Stimulated activated CD4-positive, alpha-beta T cell treated with anti-CD3 and anti-CD28 coated beads, TNF-alpha, amount 100 ng/mL, for 24 hours (primary cell): Measurements from ENCODE around the gene SSR4.
"Not testable (repeated sequence)": the region's sequence is repeated elsewhere in the genome, so short reads cannot be mapped to it uniquely, and the experiment has no call there.

Source experiments
- DNase-seq, 3 experiments: peaks; one replicate each; pipeline ENCODE4 v3.0.0-alpha.2; 2020; ENCODE audit warnings: low read depth in 3 of 3

The SSR4 gene

DNA sequence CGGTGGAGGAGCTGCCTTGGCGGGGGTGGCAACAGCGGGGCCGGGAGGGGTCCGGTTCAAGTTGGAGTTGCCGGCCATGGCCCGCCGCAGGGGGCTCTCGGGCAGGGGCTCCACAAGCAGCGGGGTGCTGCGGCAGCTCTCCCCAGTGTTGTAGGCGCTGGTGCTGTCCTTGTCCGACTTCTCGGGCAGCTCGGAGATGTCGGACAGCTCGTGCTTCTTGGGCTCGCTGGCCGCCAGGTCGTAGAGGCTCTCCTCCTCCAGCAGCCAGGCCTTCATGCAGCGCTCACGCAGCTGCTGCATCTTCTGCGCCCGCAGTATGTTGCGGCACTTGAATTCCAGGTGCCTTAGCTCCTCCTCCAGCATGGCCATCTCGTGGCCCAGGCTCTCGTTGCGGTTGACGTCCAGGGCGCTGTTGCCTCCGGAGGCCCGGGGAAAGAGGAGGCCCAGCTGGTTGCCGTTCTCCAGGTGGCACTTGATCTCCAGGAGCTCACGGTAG lies 9.7 kb downstream of the SSR4 start:
- DNase-seq = no peak

DNA sequence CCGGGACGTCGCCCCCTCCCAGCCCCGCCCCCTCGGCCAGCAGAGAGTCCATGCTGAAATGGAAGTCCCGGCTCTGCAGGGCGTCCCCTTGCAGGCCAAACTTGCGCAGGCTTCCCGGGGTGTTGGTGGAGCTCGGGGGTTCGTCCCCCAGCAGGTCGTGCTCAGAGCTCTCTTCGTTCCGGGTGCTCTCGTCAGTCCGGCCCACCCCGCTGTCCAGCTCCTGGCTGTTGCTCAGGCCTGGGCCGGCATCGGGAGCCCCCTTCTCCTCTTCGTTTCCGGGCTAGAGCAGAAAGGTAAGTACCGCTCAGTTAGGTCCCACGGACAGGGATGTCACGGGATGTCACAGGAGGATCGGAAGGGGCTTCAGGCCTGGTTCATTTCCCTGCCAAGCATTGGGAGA lies 10.2 kb downstream of the SSR4 start:
- DNase-seq = no peak

DNA sequence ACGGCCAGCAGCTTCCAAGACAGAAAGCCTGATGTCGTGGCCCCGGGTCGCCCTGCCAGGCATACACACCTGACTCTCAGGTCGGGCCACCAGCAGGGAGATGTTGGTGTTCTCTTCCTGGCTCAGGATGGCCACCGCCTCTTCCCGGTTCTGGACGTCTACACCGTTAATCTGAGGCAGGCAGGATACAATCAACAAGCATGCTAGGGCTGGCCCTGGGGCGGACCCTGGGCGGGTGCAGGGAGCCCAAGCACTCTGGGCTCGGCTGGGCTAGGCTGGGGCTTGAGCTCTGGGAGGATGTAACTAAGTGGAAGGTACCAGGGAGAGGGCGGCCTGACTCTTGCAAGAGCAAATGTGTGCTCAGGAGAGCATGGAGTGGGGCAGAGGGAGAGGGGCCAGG lies 11.0 kb downstream of the SSR4 start:
- DNase-seq = no peak

DNA sequence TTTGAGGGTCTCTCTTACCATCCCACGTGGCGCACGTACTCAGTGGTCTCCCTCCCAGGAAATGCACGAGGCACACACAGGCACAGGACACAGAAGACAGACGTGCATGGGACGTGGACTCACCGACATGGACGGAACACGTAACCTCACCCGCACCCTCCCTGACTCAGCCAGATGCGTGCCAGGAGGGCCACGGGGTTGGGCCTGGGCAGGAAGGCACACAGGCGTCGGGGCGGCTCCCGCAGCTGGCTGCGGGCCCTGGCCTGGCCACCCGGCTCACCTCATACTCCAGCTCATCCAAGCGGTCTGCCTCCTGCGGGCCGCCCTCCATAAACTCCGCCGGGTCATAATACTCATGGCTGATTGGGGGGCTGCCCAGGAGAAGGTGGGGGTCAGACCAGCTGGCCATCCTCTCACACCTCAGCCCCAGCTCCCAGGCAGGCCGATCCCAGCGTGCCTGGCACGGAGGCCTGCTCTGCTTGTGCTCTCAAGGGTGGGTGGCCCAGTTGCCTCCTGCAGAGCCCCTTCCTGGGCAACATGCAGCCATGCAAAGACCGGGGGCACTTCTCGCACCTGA lies 12.6 kb downstream of the SSR4 start:
- no peak for DNase-seq

- DNase-seq = no peak
Measured at GRCh38 chrX:153807976-153808375, 13.5 kb downstream of the SSR4 start.

GRCh38 chrX:153812220-153812619 lies 17.8 kb downstream of the SSR4 start:
- no peak for DNase-seq

GRCh38 chrX:153813161-153813560 lies 18.7 kb downstream of the SSR4 start:
- no peak for DNase-seq

DNA sequence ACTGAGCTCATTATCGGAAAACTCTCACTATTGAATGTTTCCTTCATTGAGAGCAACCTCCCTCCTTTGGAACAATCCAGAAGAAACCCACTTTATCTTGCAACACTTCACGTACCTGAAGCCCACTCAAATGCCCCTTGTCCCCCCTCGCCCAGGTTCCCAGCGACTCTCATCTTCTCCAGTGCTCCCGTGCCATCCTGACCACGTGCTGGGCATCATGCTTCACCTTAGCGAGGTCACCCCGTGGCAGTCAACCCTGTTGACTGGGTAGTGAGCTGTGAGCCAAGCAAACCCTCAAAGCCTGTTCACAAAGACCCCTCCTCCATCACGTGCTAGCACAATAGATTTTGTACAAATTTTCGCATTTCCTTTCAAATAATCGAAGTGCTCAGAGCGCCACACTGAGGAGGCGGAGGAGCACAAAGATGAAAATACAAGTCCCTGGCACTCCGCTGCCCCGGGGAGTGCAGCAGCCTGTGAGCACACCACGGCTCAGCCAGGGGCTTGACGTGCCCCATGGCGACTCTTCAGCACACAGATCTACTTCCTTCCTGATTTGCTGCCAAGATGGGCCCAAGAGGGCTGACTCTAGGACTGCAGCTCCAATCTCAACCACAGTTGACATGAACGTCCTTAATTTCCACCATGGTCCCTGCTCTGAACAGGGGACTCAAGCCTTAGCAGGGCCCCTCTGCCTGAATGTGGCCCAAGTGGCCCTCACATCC lies 20.3 kb downstream of the SSR4 start:
- DNase-seq = no peak

GRCh38 chrX:153816831-153817690 lies 22.6 kb downstream of the SSR4 start:
- DNase-seq = peak in 1 of 3 experiments; percentile 38

DNA sequence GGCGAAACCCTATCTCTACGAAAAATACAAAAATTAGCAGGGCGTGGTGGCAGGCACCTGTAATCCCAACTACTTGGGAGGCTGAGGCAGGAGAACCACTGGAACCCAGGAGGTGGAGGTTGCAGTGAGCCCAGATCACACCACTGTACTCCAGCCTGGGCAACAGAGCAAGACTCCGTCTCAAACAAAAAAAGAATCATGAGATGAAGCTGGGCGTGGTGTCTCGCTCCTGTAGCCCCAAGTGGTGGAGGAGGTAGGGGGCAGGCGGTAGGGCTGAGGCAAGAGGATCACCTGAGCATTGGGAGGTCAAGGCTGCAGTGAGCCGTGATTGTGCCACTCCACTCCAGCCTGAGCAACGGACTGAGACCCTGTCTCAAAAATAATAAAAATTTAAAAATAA lies 23.6 kb downstream of the SSR4 start:
- not testable (repeated sequence) for DNase-seq

GRCh38 chrX:153818571-153819383 lies 24.3 kb downstream of the SSR4 start:
- DNase-seq = peak in 1 of 3 experiments; percentile 51

DNA sequence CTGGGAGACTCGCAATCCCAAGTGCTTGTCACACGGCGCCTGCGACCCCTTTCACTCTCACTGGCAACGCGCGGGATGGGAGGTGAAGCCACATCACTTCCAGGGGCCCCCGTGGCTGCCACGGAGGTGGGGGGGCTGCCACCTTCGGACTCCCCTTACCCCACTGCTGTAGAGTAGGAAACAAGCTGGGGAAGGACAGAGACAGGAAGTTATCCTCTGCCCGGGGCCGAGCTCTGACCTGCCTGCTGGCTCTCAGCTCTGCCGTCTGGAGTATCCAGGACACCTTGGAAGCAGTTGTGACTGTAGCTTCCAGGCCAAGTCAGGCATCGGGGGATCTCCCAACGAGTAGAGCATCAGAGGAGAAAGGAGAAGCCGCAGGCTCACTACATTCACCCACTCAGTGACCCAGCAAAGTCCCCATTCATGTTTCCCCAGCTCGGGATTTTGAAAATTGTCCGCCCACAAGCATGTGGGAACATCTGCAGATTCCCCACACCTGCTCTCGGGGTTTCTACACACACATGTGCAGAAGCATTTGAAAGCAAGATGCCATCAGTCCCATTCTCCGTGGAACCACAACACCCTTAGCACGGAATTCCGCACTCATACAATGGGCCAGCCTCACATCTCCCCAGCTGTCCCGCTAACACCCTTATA lies 25.0 kb downstream of the SSR4 start:
- no peak for DNase-seq

- DNase-seq = no peak
Measured at GRCh38 chrX:153820601-153821000, 26.1 kb downstream of the SSR4 start.

- DNase-seq = no peak
Measured at GRCh38 chrX:153821066-153821465, 26.6 kb downstream of the SSR4 start.

GRCh38 chrX:153824348-153824747 lies 29.9 kb downstream of the SSR4 start:
- DNase-seq = no peak

- no peak for DNase-seq
Measured at GRCh38 chrX:153825042-153825441, 30.6 kb downstream of the SSR4 start.

DNA sequence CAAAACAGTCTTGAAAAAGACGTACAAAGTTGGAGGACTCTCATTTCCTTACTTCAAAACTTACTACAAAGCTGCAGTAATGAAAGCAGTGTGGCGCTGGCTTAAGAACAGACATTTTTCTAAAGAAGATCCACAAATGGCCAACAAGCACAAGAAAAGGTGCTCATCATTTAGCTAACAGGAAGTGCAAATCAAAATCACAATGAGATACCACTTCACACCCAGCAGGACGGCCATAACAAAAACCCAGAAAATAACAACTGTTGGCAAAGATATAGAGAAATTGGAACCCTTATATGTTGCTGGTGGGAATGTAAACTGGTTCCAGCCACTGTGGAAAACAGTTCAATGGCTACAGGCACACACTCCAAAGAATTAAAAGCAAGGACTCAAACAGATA lies 32.5 kb downstream of the SSR4 start:
- DNase-seq = no peak

- DNase-seq = no peak
Measured at GRCh38 chrX:153827903-153828302, 33.4 kb downstream of the SSR4 start.

- no peak for DNase-seq
Measured at GRCh38 chrX:153828308-153828707, 33.8 kb downstream of the SSR4 start.

- DNase-seq = no peak
Measured at GRCh38 chrX:153828723-153829548, 34.5 kb downstream of the SSR4 start.

DNA sequence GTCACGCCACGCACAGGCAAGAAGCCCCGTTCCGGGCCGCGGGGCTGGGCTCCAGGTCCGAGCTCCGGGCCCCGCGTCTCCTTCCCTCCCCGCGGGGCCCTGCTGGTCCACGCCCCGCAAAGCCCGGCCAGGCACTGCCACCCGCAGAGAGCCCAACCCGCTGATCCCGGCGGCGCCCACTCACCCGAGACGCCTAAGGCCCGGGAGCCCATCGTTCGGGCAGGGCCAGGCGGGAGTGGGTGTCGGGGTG lies 35.0 kb downstream of the SSR4 start:
- DNase-seq = no peak
